ENCODE data around the gene OVCH2.
"Not testable (repeated sequence)": the region's sequence is repeated elsewhere in the genome, so short reads cannot be mapped to it uniquely, and the experiment has no call there.

Gene OVCH2, protein sequence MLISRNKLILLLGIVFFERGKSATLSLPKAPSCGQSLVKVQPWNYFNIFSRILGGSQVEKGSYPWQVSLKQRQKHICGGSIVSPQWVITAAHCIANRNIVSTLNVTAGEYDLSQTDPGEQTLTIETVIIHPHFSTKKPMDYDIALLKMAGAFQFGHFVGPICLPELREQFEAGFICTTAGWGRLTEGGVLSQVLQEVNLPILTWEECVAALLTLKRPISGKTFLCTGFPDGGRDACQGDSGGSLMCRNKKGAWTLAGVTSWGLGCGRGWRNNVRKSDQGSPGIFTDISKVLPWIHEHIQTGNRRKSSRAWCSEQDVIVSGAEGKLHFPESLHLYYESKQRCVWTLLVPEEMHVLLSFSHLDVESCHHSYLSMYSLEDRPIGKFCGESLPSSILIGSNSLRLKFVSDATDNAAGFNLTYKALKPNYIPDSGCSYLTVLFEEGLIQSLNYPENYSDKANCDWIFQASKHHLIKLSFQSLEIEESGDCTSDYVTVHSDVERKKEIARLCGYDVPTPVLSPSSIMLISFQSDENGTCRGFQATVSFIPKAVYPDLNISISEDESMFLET

DNA sequence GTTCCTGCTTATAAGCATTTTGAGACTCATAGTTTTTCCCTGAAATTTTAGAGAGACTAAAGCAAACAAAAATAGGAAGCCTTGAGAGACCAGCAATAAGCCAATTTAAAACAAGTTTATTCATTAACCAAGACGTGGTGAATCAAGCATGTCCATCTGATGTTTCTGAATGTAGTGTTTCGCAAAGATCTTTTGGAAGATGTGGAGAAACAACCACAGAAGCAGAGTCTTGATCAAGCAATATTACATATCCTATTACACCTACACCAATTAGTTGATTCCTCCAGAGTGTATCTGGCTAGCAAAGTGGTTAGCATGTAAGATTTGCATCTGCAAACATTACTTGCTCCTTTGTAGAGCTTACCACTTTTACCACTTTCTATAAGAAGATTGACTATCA lies at the start of gene OVCH2:
OVCH2 (minus strand) TSS at position 101 of the 400 bp plus-strand sequence; CDS start at position 18, 83 bp downstream.
- no peak for FAIRE-seq

DNA sequence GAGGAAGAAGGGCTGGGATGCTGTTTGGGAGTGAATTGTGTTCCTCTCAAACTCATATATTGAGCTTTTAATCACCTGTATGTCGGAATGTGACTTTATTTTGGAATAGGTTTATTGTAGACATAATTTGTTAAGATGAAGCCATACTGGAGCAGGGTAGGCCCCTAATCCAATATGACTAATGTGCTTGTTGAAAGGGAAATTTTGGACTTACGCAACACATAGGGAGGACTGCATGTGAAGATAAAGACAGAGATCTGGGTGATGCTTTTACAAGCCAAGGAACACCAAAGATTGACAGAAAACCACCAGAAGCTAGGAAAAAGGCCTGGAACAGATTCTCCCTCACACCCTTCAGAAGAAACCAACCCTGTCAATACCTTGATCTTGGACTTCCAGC lies 43.2 kb upstream of the OVCH2 start:
- FAIRE-seq: no peak

DNA sequence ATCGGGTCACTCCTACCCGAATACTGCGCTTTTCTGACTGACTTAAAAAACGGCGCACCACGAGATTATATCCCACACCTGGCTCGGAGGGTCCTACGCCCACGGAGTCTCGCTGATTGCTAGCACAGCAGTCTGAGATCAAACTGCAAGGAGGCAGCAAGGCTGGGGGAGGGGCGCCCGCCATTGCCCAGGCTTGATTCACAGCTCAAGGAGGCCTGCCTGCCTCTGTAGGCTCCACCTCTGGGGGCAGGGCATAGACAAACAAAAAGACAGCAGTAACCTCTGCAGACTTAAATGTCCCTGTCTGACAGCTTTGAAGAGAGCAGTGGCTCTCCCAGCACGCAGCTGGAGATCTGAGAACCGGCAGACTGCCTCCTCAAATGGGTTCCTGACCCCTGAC lies 28.5 kb upstream of the OVCH2 start:
- not testable (repeated sequence) for FAIRE-seq

DNA sequence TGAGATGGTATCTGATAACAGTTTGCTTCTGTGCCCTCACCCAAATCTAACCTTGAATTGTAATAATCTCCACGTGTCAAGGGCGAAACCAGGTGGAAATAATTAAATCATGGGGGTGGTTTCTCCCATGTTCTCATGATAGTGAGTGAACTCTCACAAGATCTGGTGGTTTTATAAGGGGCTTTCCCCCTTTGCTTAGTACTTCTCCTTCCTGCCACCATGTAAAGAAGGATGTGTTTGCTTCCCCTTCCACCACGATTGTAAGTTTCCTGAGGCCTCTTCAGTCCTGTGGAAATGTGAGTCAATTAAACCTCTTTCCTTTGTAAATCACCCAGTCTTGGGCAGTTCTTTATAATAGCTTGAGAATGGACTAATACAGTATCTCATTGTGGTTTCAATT lies 8.5 kb upstream of the OVCH2 start:
- FAIRE-seq: no peak

DNA sequence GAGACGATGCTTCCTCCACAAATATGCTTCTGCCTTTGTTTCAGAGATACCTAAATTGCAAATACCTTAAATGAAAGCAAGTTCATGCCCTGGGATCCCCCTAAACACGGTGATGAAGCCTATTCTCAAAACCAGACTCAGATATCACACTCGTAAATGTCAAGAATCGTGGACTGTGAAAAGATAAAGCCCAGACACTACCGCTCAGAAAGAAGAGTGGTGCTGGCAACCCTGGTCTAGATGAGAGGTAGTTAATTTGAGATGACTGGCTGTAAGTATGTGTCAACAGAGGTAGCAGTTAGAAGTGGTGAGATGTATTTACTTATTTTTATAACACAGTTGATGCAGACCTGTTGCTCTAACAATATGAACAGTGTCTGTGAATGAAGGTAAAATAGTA lies 2.5 kb downstream of the OVCH2 start:
- no peak for FAIRE-seq

DNA sequence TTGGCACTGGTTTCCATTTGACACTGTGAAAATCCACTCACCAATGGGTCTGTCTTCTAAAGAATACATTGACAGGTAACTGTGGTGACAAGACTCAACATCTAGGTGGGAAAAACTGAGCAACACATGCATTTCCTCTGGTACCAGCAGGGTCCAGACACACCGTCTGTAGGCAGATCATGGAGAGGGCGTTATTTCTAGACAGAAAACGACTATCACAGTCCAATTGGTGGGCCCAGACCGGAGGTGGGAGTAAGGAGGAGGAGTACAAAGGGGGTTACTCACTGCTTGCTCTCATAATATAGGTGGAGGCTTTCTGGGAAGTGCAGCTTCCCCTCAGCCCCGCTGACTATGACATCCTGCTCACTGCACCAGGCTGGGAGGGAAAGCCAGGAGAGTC lies 9.9 kb downstream of the OVCH2 start:
- FAIRE-seq: no peak

DNA sequence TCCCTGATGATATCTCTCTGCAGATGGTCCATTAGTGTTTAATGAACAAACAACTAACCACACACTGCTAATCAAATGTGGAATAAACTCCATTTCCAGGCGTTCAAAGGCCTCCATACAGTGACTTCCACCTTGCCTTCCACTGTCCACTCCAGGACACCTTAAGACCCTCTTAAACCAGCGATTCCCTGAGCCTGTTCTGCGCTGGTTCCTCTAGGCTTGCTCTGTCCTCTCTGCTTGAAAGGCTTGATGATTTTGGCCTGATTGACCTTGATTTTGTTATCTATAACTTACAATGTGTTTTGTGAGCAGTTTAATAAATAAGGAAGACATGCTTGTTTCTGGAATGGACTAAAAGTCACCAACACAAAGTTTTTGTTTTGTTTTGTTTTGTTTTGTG lies 12.0 kb downstream of the OVCH2 start:
- FAIRE-seq: no peak

DNA sequence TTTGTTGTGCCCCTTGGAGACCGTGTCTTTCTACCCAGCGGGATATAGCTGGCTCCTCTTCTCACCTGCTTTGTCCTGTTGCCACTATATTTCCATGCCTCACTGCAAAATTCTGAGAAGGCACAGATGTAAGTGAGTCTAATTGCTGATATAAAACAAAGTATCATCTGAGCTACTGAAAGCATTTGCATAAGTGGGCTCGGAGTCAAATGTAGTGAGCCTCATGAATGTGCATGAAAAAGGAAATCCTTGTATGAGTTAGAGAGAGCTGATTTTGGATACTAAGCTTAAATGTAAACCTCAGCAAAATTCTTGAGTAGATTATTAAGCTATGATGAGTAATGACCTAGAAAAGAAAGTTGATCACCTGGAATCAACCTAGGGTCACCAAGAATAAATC lies 13.9 kb downstream of the OVCH2 start:
- FAIRE-seq: no peak

DNA sequence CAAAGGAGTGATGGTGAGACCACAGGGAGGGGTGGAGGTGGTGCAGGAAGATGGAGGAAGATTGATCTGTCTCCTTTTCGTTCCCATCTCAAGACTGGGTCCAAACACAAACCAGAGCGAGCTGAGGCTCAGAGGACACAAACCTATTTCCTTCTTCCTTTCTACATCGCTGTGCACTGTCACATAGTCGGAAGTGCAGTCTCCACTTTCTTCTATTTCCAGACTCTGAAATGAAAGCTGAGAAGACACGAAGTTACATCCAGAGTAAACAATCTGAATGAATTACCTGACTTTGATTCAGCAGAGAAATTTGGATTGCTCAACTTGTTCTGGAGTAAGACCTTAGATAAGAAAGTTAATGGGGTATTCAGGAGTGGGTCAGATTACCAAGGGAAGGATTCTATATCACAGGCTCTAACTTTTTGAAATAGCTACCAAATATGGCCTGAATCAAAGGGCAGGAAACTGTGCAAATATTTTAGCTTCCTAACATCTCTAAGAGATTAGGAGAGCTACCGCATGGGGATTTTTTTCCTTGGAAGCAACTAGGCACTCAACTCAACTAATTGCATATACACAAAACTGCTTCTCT lies 14.4 kb downstream of the OVCH2 start:
- no peak for FAIRE-seq

DNA sequence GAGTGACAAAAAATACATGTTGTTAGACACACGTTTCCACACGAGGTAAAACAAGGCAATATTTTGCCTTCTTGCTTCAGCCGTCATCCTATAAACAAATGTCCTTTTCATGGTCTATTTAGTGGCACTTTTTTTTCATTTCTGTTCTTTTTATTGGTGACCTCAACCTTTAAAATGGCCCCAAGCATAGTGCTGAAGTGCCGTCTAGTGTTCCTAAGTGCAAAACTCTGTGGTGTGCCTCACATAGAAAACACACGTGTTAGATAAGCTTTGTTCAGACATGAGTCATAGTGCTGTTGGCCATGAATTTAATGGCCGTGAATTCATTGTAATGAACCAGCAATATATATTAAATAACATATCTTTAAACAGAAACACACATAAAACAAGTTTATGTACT lies 15.6 kb downstream of the OVCH2 start:
- FAIRE-seq: no peak

DNA sequence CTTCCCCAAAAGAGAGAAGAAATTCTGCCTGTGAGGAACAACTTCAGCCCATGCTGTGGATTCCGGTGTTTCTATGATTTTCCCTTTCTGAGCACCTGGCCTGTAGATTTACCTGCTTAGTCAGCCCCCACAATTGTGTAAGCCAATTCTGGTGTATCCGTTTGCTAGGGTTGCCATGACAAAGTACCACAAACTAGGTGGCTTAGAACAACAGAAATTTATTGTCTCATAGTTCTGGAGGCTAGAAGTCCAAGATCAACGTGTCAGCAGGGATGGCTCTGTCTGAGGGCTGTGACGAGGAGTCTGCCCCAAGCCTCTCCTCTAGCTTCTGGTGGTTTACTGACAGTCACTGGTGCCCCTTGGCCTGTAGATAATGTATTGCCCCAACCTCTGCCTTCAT lies 17.0 kb downstream of the OVCH2 start:
- no peak for FAIRE-seq

DNA sequence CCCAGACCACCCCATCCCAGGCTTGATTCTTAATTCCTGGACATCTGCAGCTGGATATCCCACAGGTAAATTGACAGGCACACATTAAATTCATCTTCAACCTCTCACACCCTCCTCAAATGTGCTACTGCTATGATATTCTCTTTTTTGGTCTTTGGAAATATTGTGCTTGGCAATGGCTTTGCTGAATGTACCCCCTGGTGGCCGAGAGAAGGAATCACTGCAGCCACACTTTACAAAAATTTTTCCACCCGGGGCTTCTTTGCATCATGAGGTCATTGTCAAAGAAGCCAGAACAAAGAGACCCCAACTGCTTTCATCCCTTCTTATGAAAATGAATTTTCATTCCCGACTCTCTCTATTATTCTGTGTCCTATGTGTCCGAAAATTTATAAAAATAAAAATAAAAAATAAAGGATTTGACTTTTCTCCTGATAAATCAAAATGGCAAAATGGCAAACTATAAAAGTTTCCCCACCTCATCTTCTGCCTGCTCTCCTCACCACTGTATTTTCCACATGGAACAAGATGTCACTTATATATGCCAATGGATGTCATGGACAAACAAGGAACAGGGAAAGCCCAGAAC lies 17.9 kb downstream of the OVCH2 start:
- FAIRE-seq: no peak

DNA sequence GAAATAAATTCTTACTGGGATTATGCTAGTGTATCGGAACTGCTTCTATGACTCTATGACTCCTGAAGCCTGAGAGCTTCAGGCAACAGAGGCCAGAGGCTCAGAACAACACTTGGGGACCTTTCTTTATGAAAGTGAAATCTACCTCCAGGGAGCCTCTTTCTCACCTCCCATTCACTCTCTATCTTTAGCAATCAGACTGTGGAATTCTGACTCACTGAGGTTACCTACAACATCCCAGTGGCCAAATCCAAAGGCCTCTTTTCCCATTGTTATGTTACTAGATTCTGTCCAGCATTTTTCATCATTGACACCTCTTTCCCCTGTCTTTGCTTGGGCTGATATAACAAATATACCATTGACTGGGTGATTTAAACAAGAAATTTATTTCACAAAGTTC lies 18.9 kb downstream of the OVCH2 start:
- no peak for FAIRE-seq

DNA sequence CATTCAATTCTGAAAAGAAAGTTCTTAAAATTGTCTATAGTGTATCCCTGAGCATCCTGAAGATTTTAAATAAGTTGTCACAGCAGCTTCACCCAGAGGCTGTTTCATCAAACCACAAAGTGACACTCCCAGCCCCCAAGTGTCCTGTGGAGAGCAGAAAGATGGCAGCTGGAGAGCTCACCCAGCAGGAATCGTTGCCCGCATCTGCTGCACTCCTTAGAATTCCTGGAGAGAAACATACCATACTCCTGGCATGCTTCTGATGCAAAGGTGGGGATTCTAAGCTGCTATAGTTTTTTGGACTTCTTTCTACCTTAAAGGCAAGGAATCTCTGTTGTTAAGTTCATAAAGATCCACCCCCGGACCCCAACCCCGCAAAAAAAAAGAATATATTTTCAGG lies 19.5 kb downstream of the OVCH2 start:
- FAIRE-seq: no peak

DNA sequence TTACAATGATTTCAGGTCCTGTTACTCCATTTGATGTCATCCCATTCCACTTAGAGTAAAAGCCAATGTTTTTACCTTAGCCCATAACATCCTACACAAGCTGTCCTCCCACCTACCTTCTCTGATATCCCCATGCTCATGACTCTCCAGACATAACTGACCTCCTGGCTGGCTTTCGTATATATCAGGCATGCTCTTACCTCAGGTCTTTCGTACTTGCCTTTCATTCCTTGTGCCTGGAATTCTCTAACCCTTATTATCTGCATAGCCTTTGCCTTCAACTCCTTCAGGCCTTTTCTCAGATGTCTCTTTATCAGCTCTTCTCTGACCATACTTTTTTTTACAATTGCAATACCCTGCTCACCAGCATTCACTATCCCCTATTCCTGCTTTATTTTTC lies 22.7 kb downstream of the OVCH2 start:
- no peak for FAIRE-seq

DNA sequence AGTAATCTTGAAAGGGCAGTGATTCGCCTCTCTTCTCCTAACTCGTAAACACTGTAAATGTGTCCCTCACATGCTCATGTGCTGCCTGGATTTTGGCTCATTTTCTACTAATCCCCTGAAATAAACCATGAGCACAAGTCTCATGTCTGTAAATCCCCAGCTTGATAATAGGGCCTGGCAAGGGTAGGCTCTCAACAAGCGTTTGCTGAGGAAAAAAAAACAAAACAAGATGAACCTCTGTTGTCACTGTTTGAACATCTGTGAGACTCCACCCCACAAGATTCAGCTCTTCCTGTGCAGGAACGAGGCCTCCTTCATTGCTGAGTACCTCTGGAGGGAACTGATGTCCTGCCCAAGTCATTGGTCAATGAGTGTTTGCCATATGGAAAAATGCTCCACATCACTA lies 28.5 kb downstream of the OVCH2 start:
- FAIRE-seq: no peak

DNA sequence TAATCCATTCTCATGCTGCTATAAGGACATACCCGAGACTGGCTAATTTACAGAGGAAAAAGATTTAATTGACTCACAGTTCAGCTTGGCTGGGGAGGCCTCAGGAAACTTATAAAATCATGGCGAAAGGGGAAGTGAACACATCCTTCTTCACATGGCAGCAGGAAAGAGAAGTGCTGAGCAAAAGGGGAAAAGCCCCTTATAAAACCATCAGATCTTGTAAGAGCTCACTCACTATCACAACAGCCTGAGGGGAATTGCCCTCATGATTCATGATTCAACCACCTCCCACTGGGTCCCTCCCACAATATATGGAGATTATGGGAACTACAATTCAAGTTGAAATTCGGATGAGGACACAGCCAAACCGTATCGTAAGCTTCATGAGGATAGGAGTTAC lies 29.2 kb downstream of the OVCH2 start:
- FAIRE-seq: no peak

DNA sequence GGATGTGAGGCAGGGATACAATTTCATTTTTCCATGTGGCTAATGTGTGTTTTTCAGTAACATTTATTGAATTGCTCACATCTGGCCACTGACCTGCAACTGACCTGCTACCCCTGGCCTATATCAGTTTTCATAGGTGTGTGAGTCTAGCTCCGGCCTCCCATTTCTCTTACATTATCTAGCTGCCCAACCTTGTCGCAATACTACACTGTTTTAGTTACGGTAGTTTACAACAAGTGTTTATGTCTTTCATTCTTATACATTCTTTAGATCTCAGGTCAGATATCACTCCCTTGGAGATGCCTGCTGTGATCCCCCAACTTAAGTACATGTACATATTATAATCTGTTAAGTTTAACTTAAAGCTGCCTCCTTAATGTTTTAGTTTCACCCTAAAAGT lies 30.6 kb downstream of the OVCH2 start:
- no peak for FAIRE-seq

DNA sequence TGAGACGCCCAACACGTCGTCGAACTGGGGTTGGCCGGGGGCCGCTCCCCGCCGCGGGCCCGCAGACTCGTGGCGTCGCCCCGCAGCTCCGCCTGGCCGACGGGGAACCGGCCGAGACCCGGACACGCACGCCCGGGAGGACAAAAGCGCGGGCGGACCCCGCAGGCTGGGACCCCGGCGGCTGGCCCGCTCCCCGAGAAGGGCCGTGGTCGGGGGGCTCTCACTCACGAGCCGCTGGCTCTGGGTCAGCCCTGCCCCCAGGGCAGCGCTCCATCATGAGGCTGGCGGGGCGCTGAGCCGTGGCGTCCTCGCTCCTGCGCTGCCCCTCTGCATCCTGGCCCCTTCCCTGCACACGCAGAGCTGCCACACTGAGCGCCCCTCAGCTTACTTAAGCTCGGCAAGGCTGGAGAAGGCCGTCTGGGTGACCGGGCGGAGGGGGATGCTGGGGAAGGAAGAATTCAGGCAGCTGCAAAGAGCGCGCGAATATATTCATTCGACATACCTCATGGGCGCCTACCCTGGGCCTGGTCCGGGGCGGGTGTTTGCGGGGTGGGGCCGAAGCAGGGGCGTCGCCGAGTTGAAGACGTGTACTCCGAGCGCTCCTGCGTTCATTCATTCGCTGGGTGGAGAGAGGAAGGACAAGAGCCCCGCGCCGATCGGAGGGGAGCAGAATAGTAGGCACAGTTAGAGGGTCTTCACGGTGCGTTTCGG lies 32.4 kb downstream of the OVCH2 start:
- FAIRE-seq: no peak

DNA sequence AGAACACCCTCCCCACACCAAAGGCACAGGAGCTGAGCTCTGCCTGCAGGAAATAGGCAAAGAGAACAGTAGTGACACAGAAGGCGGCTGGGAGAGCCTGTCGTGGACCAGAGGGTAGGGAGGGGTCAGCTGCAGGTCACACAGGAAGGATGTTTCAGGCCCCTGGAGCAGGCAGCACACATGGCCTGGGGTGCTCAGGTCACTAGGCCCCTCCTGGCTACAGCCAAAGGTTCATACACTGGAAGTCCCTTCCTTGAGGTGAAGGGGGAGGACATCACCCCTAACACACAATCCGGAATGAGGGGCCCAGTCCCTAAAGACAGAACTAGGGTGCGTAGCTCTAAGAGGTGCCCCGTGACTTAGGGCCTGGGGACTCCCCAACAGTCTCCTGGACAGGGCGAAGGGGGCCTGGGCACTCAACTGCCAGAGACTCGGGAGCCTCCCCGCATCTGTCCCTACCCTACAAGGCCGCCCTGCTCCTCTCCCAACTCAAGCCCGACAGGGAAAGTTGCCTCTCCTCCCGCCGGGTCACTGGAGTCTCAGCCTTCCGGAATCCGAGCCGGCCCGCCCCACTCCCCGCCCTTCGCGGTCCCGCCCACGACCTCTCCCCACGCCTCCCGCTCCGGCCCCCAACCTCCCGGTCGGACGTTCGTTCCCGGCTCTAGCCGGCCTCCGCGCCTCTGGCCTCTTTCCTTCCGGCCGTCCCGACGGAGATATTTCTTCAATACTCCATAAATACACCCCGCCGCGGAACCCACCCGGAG lies 33.1 kb downstream of the OVCH2 start, which contains the start of gene CYB5R2:
CYB5R2 (minus strand) TSS at position 541 of the 764 bp plus-strand sequence. CDS start 675 bp downstream, outside the sequence.
- FAIRE-seq: no peak

DNA sequence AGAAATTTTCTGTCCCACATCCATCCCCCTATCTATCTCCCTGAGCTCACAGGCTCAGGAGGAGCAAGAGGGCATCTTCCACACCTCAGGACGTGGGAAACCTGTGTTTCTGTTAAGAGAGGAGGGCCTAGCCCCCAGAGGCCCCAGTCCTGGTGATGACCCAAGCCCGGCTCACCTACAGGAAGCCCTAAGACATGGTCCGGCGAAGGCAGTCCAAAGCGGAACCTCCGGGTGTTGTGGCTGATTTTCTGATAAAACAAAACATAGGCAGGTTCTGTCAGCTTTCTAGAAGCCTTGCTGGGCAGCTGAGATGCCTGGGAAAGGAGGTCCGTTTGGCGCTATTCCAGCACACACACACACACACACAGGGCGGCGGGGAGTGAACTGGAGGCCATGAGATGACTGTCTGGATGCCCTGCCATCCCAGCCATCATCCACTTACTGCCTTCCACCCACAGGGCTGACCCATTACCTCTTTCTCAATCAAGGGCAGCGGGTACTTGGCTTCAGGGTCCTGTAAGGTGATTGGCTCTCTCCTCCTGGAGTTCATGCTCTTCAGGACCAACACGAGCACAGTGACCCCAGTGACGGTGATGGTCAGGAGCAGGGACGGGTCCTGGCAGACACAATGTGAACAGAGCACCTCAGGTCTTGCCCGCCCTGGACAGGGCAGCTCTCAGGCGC lies 33.9 kb downstream of the OVCH2 start:
- no peak for FAIRE-seq

Data from A204.1 (cell line).